Esophagus muscularis mucosa (tissue), 4 donors: Measurements from ENCODE around the gene METTL6. TPM values are rescaled to one million over a fixed set of nuclear protein-coding genes. Genes with fewer than 3 reads are reported as not detected.
A peak's percentile ranks its signal among the peaks of the same experiment; 100 is the strongest.

Experiments used
- DNase-seq: peaks from one replicate; pipeline ENCODE4 v3.0.0-alpha.2; 2017; ENCODE audit errors: extremely low spot score
- H3K27ac ChIP-seq, 4 donors: fragments of 200-600 bp; sonication (generic); replicated peaks in 1 of 4; 1 replicate in 3 of 4; 2 replicates in 1 of 4; pipeline ENCODE4 v1.5.1; 2016 to 2019; ENCODE audit warnings: mild to moderate bottlenecking in 1 of 4
- H3K27me3 ChIP-seq, 4 donors: fragments of 200-600 bp; sonication (generic); one replicate each; pipeline versions ENCODE4 v1.5.1 to v1.6.0; 2016 to 2019
- H3K36me3 ChIP-seq, 4 donors: fragments of 200-600 bp; sonication (generic); one replicate each; pipeline ENCODE4 v1.5.1; 2016 to 2019
- H3K4me1 ChIP-seq, 4 donors: fragments of 200-600 bp; sonication (generic); one replicate each; pipeline ENCODE4 v1.5.1; 2016 to 2019
- H3K4me3 ChIP-seq, 4 donors: fragments of 200-600 bp; sonication (generic); 1 replicate in 2 of 4; 2 replicates in 2 of 4; pipeline ENCODE4 v1.5.1; 2016 to 2019; ENCODE audit warnings: mild to moderate bottlenecking in 4 of 4, moderate library complexity in 1 of 4
- H3K9me3 ChIP-seq, 4 donors: fragments of 200-600 bp; sonication (generic); 1 replicate in 3 of 4; 2 replicates in 1 of 4; pipeline ENCODE4 v1.5.1; 2016 to 2019
- EP300 ChIP-seq: sonication (generic); formaldehyde crosslinking; IDR thresholded peaks from one replicate; pipeline ENCODE4 v1.6.1; 2017; ENCODE audit warnings: antibody characterized with exemption
- POLR2A ChIP-seq: fragments of 450-650 bp; IDR thresholded peaks from one replicate; pipeline ENCODE4 v1.6.1; 2017; ENCODE audit warnings: antibody characterized with exemption, moderate library complexity, mild to moderate bottlenecking, low read depth
- POLR2AphosphoS5 ChIP-seq, 2 donors: sonication (generic); formaldehyde crosslinking; IDR thresholded peaks; one replicate each; pipeline ENCODE4 v1.6.1; 2017; ENCODE audit warnings: antibody characterized with exemption in 2 of 2
- WGBS: methylation state at CpG from one replicate; pipeline ENCODE4 v1.1.5; 2018; 5-methylcytosine and 5-hydroxymethylcytosine counted together
- intact Hi-C: fragments of 100-400 bp; cut with DNase I; formaldehyde crosslinking; loops from one replicate; pipeline ENCODE4 v1.15.1; 2023
- total RNA-seq, 4 donors: library from RNA; depleted of rRNA; stranded (reverse); fragments of >200 nt; gene quantifications; one replicate each; pipeline versions ENCODE4 v1.1.0 to v1.2.1, GENCODE V29; 2016
- TF ChIP-seq, protein P1 (sequence below), 3 experiments: fragments of 200-600 bp in 2 of 3; fragments of 450-650 bp in 1 of 3; sonication (generic) in 2 of 3; IDR thresholded peaks; one replicate each; pipeline ENCODE4 v1.5.1; 2017 to 2019; ENCODE audit warnings: antibody characterized with exemption in 3 of 3, mild to moderate bottlenecking in 2 of 3, moderate library complexity in 1 of 3

METTL6 gene
- total RNA-seq, 4 donors from 2014 or later: 10.9 to 18.7 (median 11.8) TPM

GRCh38 chr3:15430624-15431023 is 3.3 kb upstream of the METTL6 start:
- Histone ChIP-seq H3K27me3 (no peaks in the 10 kb centered on the region), H3K4me1 (peaks cover 27 to 55% (median 34%) of the 10 kb centered on the region in 4 donors), H3K4me3 (no peak overlapping the region), H3K27ac (no peak overlapping the region), H3K36me3 (peaks cover 18 to 57% (median 37%) of the 10 kb centered on the region in 4 donors), H3K9me3 (no peaks in the 10 kb centered on the region)
- no peak for TF ChIP-seq POLR2AphosphoS5 (IDR thresholded peaks at IDR 0.05)
- no peak for TF ChIP-seq POLR2A
- no peak for TF ChIP-seq EP300
- TF ChIP-seq, protein P1, sequence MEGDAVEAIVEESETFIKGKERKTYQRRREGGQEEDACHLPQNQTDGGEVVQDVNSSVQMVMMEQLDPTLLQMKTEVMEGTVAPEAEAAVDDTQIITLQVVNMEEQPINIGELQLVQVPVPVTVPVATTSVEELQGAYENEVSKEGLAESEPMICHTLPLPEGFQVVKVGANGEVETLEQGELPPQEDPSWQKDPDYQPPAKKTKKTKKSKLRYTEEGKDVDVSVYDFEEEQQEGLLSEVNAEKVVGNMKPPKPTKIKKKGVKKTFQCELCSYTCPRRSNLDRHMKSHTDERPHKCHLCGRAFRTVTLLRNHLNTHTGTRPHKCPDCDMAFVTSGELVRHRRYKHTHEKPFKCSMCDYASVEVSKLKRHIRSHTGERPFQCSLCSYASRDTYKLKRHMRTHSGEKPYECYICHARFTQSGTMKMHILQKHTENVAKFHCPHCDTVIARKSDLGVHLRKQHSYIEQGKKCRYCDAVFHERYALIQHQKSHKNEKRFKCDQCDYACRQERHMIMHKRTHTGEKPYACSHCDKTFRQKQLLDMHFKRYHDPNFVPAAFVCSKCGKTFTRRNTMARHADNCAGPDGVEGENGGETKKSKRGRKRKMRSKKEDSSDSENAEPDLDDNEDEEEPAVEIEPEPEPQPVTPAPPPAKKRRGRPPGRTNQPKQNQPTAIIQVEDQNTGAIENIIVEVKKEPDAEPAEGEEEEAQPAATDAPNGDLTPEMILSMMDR (IDR thresholded peaks at IDR 0.05): no peak
- intact Hi-C loops: no loop called here
- whole genome bisulfite sequencing: 61% methylated on average over 1 of the region's 1 CpG
- no peak for DNase-seq

DNA sequence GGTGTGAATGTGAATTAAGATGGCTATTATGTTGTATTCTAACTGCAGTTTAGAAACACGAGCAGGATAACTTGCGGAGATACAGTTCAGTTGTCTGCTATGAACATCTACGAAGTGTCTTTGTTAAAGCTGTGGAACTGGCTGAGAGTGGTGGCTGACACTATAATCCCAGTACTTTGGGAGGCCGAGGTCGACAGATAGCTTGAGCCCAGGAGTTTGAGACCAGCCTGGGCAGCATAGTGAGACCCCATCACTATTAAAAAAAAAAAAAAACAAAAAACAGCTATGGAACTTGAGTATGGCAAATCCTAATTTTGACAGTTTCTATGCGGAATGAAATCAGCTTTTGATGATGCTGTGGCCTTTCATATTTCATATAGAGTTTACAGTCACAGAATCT is 1.7 kb upstream of the METTL6 start:
- 91% methylated on average over 6 of the region's 6 CpGs for WGBS
- intact Hi-C loops: loop anchor here (5.0 kb wide), 1 partner anchor 128 kb away; no protein-coding TSS in a partner anchor
- DNase-seq: no peak
- H3K4me1 ChIP-seq: peaks cover 30 to 64% (median 42%) of the 10 kb centered on the region in 4 donors
- TF ChIP-seq POLR2A (no peak), EP300 (no peak), POLR2AphosphoS5 (IDR thresholded peaks at IDR 0.05) (no peak)
- TF ChIP-seq, protein P1 (IDR thresholded peaks at IDR 0.05): no peak
- H3K4me3 ChIP-seq: peak overlapping the region; percentile 72 to 93 (median 83)
- H3K9me3 ChIP-seq: no peaks in the 10 kb centered on the region
- no peaks in the 10 kb centered on the region for H3K27me3 ChIP-seq
- no peak overlapping the region for H3K27ac ChIP-seq
- H3K36me3 ChIP-seq: peaks cover 4 to 49% (median 25%) of the 10 kb centered on the region in 4 donors

- TF ChIP-seq EP300 (no peak), POLR2A (no peak), POLR2AphosphoS5 (IDR thresholded peaks at IDR 0.05) (no peak)
- TF ChIP-seq, protein P1 (IDR thresholded peaks at IDR 0.05): no peak
- peak overlapping the region in 2 of 4 donors; percentile 76 to 84 for H3K27ac ChIP-seq
- peaks cover 28 to 64% (median 42%) of the 10 kb centered on the region in 4 donors for H3K4me1 ChIP-seq
- WGBS: 13% methylated on average over 8 of the region's 9 CpGs
- H3K36me3 ChIP-seq: peaks cover 4 to 49% (median 25%) of the 10 kb centered on the region in 4 donors
- H3K9me3 ChIP-seq: no peaks in the 10 kb centered on the region
- no peak for DNase-seq
- no peaks in the 10 kb centered on the region for H3K27me3 ChIP-seq
- H3K4me3 ChIP-seq: peak overlapping the region; percentile 72 to 93 (median 83)
- intact Hi-C loops: loop anchor here (5.0 kb wide), 1 partner anchor 129 kb away; no protein-coding TSS in a partner anchor
These were observed 1.2 kb upstream of the METTL6 start for GRCh38 chr3:15428539-15428938.

DNA sequence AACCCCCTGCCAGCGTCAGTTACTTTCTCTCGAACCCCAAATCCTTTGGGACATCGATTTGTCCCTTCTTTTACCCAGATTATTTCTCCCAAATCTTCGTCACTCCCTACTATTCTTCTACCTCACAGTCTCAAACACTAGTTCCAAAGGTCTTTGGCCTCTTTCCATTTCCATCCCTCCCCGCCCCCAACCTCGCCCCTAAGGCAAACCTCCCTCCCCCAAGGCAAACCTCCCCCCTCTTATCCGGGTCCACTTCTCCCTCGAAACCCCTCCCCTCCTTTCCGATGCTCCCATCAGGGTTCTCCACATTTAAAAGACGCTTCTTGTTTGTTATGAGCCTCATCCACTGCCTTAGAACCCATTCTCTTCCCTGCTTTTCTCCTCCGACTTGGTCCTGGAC is 637 bp upstream of the METTL6 start:
- Histone ChIP-seq H3K27me3 (no peaks in the 10 kb centered on the region), H3K9me3 (no peaks in the 10 kb centered on the region), H3K36me3 (peaks cover 4 to 49% (median 28%) of the 10 kb centered on the region in 4 donors), H3K4me3 (peak overlapping the region; percentile 72 to 93 (median 83)), H3K27ac (peak overlapping the region; percentile 76 to 84 (median 81)), H3K4me1 (peaks cover 24 to 64% (median 42%) of the 10 kb centered on the region in 4 donors)
- DNase-seq: no peak
- under 1% methylated on average over 11 of the region's 11 CpGs for WGBS
- intact Hi-C loops: loop anchor here (5.0 kb wide), 1 partner anchor 129 kb away; no protein-coding TSS in a partner anchor
- TF ChIP-seq POLR2A (no peak), POLR2AphosphoS5 (IDR thresholded peaks at IDR 0.05) (no peak), EP300 (no peak)
- TF ChIP-seq, protein P1 (IDR thresholded peaks at IDR 0.05): no peak
